Retinal pigment epithelial cell (primary cell): Measurements from ENCODE around the gene ADGB.

Source experiments
- DNase-seq: peaks from one replicate; pipeline ENCODE4 v3.0.0-alpha.2; 2010; ENCODE audit warnings: low read depth
- H3K4me3 ChIP-seq: 2 replicates; pipeline ENCODE4 v1.5.1; 2011; ENCODE audit warnings: mild to moderate bottlenecking, low read length, control low read depth, moderate library complexity
- CTCF ChIP-seq: conservative IDR thresholded peaks from 2 replicates; pipeline ENCODE4 v1.5.1; 2011; ENCODE audit warnings: low read depth, low read length, control low read depth, inconsistent platforms

ADGB gene

GRCh38 chr6:146689806-146690205 is 91.0 kb downstream of the ADGB start:
- TF ChIP-seq CTCF: no peak
- no peak for DNase-seq
- no peak overlapping the region for H3K4me3 ChIP-seq

DNA sequence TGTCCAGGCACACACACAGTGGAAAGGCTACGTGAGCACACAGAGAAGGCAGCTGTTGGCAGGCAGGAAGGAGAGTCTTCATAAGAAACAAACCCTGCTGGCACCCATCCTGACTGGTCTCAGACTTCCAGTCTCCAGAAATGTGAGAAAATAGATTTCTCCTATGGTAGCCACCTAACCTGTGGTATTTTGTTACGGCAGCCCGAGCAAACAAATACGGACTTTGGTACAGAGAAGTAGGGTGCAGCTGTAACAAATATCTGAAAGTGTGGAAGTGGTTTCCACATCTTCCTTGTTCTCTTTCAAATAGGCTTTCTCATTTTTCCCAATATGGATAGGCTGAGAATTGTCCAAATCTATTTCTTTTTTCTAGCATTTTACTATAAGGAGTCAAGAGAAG is 94.6 kb downstream of the ADGB start:
- TF ChIP-seq CTCF: no peak
- DNase-seq: no peak

GRCh38 chr6:146697921-146698320 is 99.1 kb downstream of the ADGB start:
- no peak for TF ChIP-seq CTCF
- no peak overlapping the region for H3K4me3 ChIP-seq

More for the DNA sequence above, 94.6 kb downstream of the ADGB start:
- H3K4me3 ChIP-seq: no peak overlapping the region

GRCh38 chr6:146700078-146700686 is 101.4 kb downstream of the ADGB start:
- peak; percentile 69 for TF ChIP-seq CTCF
- peak; percentile 50 for DNase-seq
- no peak overlapping the region for H3K4me3 ChIP-seq

More at GRCh38 chr6:146697921-146698320, 99.1 kb downstream of the ADGB start:
- no peak for DNase-seq

DNA sequence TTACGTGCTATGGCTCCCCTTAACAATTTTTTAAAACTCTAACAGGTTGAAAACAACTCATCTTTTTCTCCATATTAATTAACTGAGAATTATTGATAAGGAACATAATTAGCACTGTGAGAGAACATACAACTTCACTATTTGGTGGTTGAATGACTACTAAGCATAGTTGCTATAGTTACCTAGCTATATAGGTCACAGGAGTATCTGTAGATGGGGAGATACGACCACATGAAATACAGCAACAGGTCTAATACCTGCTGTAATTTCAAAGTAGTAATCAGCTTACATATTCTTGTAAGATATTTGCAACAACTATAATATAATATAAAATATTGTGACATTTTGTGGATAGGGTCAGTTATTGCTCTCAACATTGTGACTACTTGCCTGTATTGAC is 102.9 kb downstream of the ADGB start:
- no peak for TF ChIP-seq CTCF
- DNase-seq: no peak
- no peak overlapping the region for H3K4me3 ChIP-seq

DNA sequence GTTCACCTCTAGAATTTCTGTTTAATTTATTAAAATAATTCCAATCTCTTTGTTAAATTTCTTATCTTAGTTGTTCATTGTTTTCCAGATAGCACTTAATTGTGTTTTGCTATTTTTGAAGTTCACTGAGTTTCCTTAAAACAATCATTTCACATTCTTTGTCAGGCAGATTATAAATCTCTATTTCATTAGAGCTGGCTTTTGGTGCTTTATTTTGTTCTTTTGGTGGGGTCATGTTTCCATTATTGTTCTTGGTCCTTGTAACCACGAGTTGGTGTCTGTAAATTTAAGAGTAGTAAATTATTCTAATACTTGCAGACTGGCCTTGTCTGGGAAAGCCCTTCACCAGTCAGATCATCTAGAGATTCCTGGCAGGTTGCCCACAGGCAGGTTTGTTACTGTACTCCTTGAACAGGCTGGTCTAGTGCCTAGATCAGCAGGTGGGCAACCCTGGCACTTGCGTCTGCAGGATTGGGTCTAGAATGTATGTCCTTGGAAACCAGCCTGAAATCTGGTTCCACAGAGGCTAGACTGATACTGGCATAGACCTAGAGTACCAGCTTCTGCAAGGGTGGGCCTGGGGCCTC is 110.4 kb downstream of the ADGB start:
- no peak for DNase-seq
- no peak overlapping the region for H3K4me3 ChIP-seq
- TF ChIP-seq CTCF: no peak

- TF ChIP-seq CTCF: no peak
- DNase-seq: no peak
- H3K4me3 ChIP-seq: no peak overlapping the region
These were observed 120.6 kb downstream of the ADGB start for GRCh38 chr6:146719387-146719786.
